Psoas muscle (tissue), 8 donors: ENCODE data around the gene SF3A2. TPM values are rescaled to one million over a fixed set of nuclear protein-coding genes. Genes with fewer than 3 reads are reported as not detected.

Experiments used
- ATAC-seq, 4 donors: fragments of 200-7000 bp; cut with Tn5 transposase; one replicate each; pipeline ENCODE4 v1.9.1; 2020; ENCODE audit warnings: moderate library complexity in 3 of 4, mild to moderate bottlenecking in 2 of 4
- DNase-seq, 2 donors: peaks; one replicate each; pipeline ENCODE4 v3.0.0-alpha.2; 2020
- H3K27ac ChIP-seq: fragments of 200-600 bp; one replicate; pipeline ENCODE4 v1.8.0; 2022
- H3K27me3 ChIP-seq, 3 donors: fragments of 200-600 bp in 1 of 3; one replicate each; pipeline versions ENCODE4 v1.6.1 to v1.8.0; 2013 to 2022; ENCODE audit warnings: low read length in 2 of 3, mild to moderate bottlenecking in 2 of 3, moderate library complexity in 1 of 3; ENCODE audit not compliant: insufficient read depth in 3 of 3
- H3K36me3 ChIP-seq, 2 donors: fragments of 200-600 bp in 1 of 2; one replicate each; pipeline versions ENCODE4 v1.6.1 to v1.8.0; 2013 to 2022; ENCODE audit warnings: low read depth in 1 of 2, mild to moderate bottlenecking in 1 of 2, moderate library complexity in 1 of 2; ENCODE audit not compliant: insufficient read depth in 1 of 2
- H3K4me1 ChIP-seq: fragments of 200-600 bp; one replicate; pipeline ENCODE4 v1.8.0; 2022
- H3K4me3 ChIP-seq: fragments of 200-600 bp; one replicate; pipeline ENCODE4 v1.8.0; 2022; ENCODE audit warnings: mild to moderate bottlenecking
- H3K9me3 ChIP-seq: fragments of 200-600 bp; one replicate; pipeline ENCODE4 v1.8.0; 2022
- WGBS, 3 donors: extraction: QIAGEN DNeasy Blood & Tissue Kit; methylation state at CpG; one replicate each; pipeline versions ENCODE4 v1.1.6 to v1.1.7; 2013; 5-methylcytosine and 5-hydroxymethylcytosine counted together
- intact Hi-C, 2 donors: fragments of 100-400 bp; cut with DNase I; formaldehyde crosslinking; loops; one replicate each; pipeline versions ENCODE4 v1.11.0 to v1.14.2; 2022
- polyA plus RNA-seq, 3 donors: library from polyadenylated mRNA; stranded (reverse); fragments of 200-250 nt; gene quantifications; one replicate each; pipeline ENCODE4 v1.2.3, GENCODE V29; 2013
- total RNA-seq, 4 donors: library from RNA; stranded (reverse); fragmentation: NEBNext Ultra II Directional in 2 of 4; extraction: Animal tissue kit (Norgen Biotek cat#: 25700) in 2 of 4; gene quantifications; one replicate each; pipeline versions ENCODE4 v1.2.1 to v1.2.4, GENCODE V29; 2021 to 2023
- TF ChIP-seq, protein P1 (sequence below): fragments of 200-600 bp; IDR thresholded peaks from one replicate; pipeline ENCODE4 v1.8.0; 2022; ENCODE audit warnings: antibody characterized with exemption
- donor health status: healthy with polysubstance abuse.
- donor health status: DM: no; HTN: no; CAD: no; lungs with moderate emphysema.
- donor health status: Bipolar disorder and iron deficiency.
- donor health status: healthy.
- donor health status: DM: yes; HTN: yes; CAD: no.
- donor health status: DM: no; HTN: no; CAD: no.
- donor health status: DM: no; HTN: no; CAD: no.
- donor health status: DM: yes; HTN: yes; CAD: no.

The SF3A2 gene
- total and polyA plus RNA-seq, 7 donors: 25.9 to 46.8 (median 33.6) TPM

DNA sequence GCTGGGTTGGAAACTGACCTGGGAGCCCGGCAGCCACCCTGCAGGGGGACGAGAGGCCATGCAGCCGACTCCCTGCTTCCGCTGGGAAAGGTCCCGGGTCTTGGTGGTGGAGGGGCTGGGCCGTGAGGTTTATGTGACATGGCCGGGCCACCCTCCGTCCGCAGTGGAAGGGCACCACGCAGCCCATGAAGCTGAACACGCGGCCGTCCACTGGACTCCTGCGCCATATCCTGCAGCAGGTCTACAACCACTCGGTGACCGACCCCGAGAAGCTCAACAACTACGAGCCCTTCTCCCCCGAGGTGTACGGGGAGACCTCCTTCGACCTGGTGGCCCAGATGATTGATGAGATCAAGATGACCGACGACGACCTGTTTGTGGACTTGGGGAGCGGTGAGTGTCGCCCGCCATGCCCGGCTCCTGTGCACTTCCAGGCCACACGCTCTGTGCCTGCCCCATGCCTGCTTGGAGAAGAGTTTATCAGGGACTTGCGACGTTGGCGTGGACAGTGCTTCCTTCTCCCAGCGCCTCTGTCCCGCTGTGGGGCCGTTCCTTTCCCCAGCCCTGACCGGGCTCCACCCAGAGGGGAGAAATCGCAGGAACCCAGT, 45.7 kb upstream of the SF3A2 start:
- Histone ChIP-seq H3K4me3 (no peak overlapping the region), H3K27me3 (no peaks in the 10 kb centered on the region), H3K4me1 (peaks cover 32% of the 10 kb centered on the region), H3K27ac (no peak overlapping the region), H3K36me3 (peaks cover 0 to 75% of the 10 kb centered on the region in 2 donors), H3K9me3 (no peaks in the 10 kb centered on the region)
- no peak for ATAC-seq
- DNase-seq: no peak
- 93 to 95% (median 94%) methylated on average over 35 to 37 of the region's 37 CpGs for WGBS, 3 donors
- TF ChIP-seq, protein P1, sequence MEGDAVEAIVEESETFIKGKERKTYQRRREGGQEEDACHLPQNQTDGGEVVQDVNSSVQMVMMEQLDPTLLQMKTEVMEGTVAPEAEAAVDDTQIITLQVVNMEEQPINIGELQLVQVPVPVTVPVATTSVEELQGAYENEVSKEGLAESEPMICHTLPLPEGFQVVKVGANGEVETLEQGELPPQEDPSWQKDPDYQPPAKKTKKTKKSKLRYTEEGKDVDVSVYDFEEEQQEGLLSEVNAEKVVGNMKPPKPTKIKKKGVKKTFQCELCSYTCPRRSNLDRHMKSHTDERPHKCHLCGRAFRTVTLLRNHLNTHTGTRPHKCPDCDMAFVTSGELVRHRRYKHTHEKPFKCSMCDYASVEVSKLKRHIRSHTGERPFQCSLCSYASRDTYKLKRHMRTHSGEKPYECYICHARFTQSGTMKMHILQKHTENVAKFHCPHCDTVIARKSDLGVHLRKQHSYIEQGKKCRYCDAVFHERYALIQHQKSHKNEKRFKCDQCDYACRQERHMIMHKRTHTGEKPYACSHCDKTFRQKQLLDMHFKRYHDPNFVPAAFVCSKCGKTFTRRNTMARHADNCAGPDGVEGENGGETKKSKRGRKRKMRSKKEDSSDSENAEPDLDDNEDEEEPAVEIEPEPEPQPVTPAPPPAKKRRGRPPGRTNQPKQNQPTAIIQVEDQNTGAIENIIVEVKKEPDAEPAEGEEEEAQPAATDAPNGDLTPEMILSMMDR: no peak
- intact Hi-C loops: loop anchor here in 1 of 2 donors (5.0 kb wide), 1 partner anchor 36 kb away; no protein-coding TSS in a partner anchor

DNA sequence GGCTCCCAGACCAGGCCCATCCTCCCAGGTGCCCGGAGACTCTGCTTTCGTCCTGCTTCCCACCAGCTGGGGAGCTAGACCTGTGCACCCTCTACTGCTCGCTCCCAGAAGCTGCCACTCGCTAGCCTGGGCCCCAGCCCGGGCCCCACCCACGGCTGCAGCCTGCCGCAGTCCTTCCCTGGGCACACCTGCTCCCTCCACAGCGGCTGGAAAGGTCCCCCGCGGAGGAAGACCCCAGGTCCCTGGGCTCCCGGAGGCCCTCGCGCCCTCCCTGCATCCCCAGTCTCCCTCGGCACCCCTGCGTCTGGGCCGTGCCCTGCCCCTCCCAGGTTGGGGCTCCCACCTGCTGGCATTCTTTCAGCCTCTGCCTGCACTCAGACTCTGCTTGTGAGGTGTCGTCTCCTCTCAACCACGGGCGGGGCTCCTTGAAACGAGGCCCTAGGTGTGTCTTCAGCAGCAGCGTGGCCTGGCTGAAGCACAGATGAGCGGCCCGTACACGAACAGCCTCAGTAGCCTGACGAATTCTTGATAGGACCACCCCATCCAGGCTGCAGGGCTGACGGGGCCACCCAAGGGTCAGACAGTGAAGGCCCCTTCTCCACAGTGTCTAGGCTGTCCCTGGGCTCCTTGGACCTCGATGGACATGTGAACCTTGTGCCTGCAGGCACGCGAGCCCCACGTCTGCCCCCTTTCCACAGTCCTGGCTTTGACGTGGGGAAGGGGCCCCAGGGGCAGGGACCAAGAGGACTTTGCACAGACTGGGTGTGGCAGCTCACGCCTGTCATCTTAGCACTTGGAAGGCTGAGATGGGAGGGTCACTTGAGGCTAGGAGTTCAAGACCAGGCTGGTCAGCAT, 44.9 kb upstream of the SF3A2 start:
- TF ChIP-seq, protein P1: no peak
- no peak overlapping the region for H3K27ac ChIP-seq
- no peaks in the 10 kb centered on the region for H3K9me3 ChIP-seq
- 91% methylated on average over 32 of the region's 32 CpGs for whole genome bisulfite sequencing, 3 donors
- H3K4me1 ChIP-seq: peaks cover 28% of the 10 kb centered on the region
- no peak for ATAC-seq
- H3K36me3 ChIP-seq: peaks cover 0 to 72% of the 10 kb centered on the region in 2 donors
- no peak for DNase-seq
- intact Hi-C loops: loop anchor here in 1 of 2 donors (5.0 kb wide), 1 partner anchor 36 kb away; no protein-coding TSS in a partner anchor
- H3K4me3 ChIP-seq: no peak overlapping the region
- H3K27me3 ChIP-seq: no peaks in the 10 kb centered on the region

DNA sequence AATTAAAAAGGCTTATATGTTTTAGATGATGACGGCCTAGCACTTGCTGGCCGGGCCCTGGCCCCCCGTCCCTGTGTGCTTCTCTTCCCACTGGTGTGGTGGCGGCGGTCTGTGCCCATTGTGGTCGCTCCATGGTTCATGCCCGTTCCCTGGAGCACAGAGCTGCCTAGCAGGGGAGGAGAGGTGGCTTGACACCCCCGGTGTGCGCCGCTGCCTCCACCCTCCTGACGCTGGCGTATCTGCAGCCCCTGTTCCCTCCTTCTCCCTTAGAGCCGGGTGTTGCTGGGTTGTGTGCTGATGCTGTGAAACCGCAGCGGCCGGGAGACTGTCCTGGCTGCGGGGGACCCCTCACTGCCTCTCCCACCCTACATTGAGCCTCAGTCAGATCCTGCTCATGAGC, 43.8 kb upstream of the SF3A2 start:
- DNase-seq (no peak), ATAC-seq (no peak)
- H3K27ac ChIP-seq: no peak overlapping the region
- no peaks in the 10 kb centered on the region for H3K9me3 ChIP-seq
- peaks cover 19% of the 10 kb centered on the region for H3K4me1 ChIP-seq
- 94 to 96% (median 95%) methylated on average over 17 of the region's 17 CpGs for WGBS, 3 donors
- no peaks in the 10 kb centered on the region for H3K27me3 ChIP-seq
- H3K36me3 ChIP-seq: peaks cover 0 to 69% of the 10 kb centered on the region in 2 donors
- intact Hi-C loops: loop anchor here in 1 of 2 donors (5.0 kb wide), 1 partner anchor 34 kb away; no protein-coding TSS in a partner anchor
- TF ChIP-seq, protein P1: no peak
- no peak overlapping the region for H3K4me3 ChIP-seq

DNA sequence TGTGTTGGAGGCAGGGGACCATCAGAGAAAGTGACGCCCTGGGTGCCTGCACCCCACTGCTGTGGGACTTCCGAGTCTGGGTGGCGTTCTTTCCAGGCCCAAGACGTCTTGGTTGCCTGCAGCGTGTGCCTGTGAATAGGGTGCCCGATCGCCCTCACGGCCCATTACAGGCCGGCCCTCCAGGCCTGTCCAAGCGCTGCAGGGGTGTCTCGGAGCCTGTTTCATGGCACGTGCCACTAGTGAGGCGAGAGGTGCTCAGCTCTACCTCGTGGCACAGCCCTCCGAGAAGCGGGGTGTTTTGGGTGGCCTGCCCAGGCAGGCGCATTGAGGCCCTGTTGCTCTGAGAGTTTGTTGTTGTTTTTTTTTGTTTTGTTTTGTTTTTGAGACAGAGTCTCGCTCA, 42.8 kb upstream of the SF3A2 start:
- no peak for DNase-seq
- Histone ChIP-seq H3K27me3 (no peaks in the 10 kb centered on the region), H3K4me1 (peaks cover 11% of the 10 kb centered on the region), H3K9me3 (no peaks in the 10 kb centered on the region), H3K4me3 (no peak overlapping the region), H3K27ac (no peak overlapping the region), H3K36me3 (peaks cover 0 to 66% of the 10 kb centered on the region in 2 donors)
- no peak for ATAC-seq
- intact Hi-C loops: loop anchor here in 1 of 2 donors (5.0 kb wide), 1 partner anchor 33 kb away; no protein-coding TSS in a partner anchor
- 94 to 97% (median 96%) methylated on average over 18 of the region's 18 CpGs for WGBS, 3 donors
- TF ChIP-seq, protein P1: no peak
